ENCODE measurements around the gene MVK. TPM values are rescaled to one million over a fixed set of nuclear protein-coding genes. Genes with fewer than 3 reads are reported as not detected.

MVK gene
- total RNA-seq, 2 experiments from 2014 or later = 8.2 to 8.4 TPM

DNA sequence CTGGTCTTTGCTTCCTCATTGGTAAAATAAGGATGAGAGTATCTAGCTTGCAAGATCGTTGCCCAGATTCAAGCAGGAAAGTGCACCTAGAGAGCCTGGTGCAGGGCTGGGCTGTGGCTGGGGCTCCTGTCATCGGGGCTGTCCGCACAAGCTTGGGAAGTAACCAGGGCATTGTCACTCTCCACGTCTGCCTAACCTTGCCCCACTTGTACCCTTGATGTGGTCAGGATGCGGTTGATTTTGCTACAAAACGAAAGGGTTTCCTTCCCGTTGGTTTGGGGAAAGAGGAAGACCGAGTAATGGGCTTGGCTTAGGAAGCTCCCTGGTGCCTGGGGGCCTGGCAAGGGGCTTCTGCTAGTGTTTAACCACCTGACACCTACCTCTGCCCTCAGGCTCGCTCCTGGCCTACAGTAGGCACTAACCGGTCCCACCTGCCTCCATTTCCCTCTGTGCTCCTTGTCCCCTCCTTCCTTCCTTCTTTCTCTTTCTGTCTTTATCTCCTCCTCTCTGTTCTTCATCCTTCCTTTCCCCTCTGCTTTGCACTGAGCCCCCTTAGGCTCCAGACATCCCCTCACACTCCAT, 21.8 kb downstream of the MVK start:
- Mint-ChIP-seq H3K27ac (no peak overlapping the region), H3K27me3 (no peaks in the 10 kb centered on the region), H3K9me3 (no peaks in the 10 kb centered on the region), H3K4me1 (ENCODE audit: low read depth) (peaks cover 26% of the 10 kb centered on the region), H3K4me3 (no peak overlapping the region), H3K36me3 (ENCODE audit: low read depth) (peaks cover under 1% of the 10 kb centered on the region)
- TF ChIP-seq, protein P1, sequence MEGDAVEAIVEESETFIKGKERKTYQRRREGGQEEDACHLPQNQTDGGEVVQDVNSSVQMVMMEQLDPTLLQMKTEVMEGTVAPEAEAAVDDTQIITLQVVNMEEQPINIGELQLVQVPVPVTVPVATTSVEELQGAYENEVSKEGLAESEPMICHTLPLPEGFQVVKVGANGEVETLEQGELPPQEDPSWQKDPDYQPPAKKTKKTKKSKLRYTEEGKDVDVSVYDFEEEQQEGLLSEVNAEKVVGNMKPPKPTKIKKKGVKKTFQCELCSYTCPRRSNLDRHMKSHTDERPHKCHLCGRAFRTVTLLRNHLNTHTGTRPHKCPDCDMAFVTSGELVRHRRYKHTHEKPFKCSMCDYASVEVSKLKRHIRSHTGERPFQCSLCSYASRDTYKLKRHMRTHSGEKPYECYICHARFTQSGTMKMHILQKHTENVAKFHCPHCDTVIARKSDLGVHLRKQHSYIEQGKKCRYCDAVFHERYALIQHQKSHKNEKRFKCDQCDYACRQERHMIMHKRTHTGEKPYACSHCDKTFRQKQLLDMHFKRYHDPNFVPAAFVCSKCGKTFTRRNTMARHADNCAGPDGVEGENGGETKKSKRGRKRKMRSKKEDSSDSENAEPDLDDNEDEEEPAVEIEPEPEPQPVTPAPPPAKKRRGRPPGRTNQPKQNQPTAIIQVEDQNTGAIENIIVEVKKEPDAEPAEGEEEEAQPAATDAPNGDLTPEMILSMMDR (IDR thresholded peaks at IDR 0.05) = no peak
- no peaks in the 10 kb centered on the region for H3K9me3 ChIP-seq (ENCODE audit: control insufficient read depth in 1 of 2, insufficient read depth in 1 of 2, low read length in 2 of 2)
- intact Hi-C loops (cut with DNase I, micrococcal nuclease) = loop anchor here in 1 of 2 experiments (5.0 kb wide), 1 partner anchor 252 kb away; no protein-coding TSS in a partner anchor
- no peak overlapping the region for H3K4me3 ChIP-seq (ENCODE audit: low read length)
- H3K36me3 ChIP-seq (ENCODE audit: insufficient read depth, low read length) = no peaks in the 10 kb centered on the region
- H3K27me3 ChIP-seq (ENCODE audit: control insufficient read depth in 1 of 2, insufficient read depth in 2 of 2, low read length in 2 of 2) = no peaks in the 10 kb centered on the region
- ChIA-PET POLR2A (interaction anchor here (1.4 kb wide), 1 partner anchor 9 kb away, joined by 4 read pairs; no protein-coding TSS in a partner anchor), CTCF (no interaction called here)
- ATAC-seq (ENCODE audit: poor library complexity) (peak; percentile 63), DNase-seq (peak in 3 of 14 experiments; percentile 32 to 65 (median 58))
- peaks cover 23% of the 10 kb centered on the region for H3K4me1 ChIP-seq (ENCODE audit: insufficient read depth, low read length)
- no peak overlapping the region for H3K27ac ChIP-seq (ENCODE audit: low read depth in 1 of 2, low read length in 2 of 2)

DNA sequence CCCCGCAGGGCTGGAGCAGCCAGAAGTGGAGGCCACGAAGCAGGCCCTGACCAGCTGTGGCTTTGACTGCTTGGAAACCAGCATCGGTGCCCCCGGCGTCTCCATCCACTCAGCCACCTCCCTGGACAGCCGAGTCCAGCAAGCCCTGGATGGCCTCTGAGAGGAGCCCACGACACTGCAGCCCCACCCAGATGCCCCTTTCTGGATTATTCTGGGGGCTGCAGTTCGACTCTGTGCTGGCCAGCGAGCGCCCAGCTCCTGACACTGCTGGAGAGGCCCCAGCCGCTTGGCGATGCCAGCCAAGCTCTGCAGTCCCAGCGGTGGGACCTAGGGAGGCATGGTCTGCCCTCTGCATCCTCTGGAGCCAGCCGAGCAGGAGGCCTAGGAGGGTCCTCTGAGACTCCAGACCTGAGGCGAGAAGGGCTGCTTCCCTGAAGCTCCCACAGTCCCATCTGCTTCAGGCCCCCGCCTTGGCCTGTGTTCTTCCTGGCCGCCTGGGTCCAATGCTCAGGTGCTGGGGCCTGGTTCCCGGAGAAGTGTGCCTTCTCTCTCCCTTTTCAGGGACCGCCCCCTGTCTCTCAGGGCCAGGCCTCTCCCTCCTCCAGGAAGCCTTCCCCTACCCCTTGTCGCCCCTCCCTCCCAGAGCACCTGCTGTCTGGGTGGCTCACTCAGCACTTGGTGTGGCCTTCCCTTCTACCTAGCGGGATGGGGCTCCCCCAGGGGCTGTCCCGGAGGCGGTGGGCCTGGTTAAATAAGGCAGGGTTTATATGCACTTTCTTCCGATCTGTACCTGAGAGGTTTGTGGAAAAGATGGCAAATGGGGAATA, 23.0 kb downstream of the MVK start:
- intact Hi-C loops (cut with DNase I, micrococcal nuclease) = loop anchor here (1.0 to 5.0 kb wide), 2 partner anchors 179 to 251 kb away; no protein-coding TSS in a partner anchor
- H3K36me3 Mint-ChIP-seq (ENCODE audit: low read depth) = no peaks in the 10 kb centered on the region
- CTCF ChIA-PET = interaction anchor here (1.4 to 2.1 kb wide), 3 partner anchors 13 to 178 kb away, joined by 9 to 27 read pairs (median 12); partner anchors contain the start of genes MMAB and MVK

DNA sequence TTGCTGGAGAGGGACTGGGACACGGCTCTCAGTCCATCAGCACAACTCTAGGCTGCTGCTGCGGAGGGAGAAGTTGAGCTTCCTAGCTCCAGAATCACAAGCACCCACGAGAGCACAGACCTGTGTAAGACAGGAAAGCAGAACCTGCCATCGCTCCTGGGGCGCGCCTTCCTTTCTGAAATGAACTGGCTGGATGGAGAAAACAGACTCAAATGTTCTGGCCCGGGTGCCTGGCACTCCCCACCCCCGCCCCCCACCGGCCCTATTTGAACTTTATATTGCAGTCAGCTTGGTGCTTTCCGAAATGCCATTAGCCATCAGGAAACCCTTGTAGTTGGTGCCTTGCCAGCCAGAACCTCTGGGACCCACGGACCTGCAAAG, 23.8 kb downstream of the MVK start:
- intact Hi-C loops (cut with DNase I, micrococcal nuclease) = loop anchor here (1.0 to 5.0 kb wide), 2 partner anchors 178 to 250 kb away; no protein-coding TSS in a partner anchor

More for the DNA sequence above, 23.0 kb downstream of the MVK start:
- Mint-ChIP-seq H3K27me3 (no peaks in the 10 kb centered on the region), H3K9me3 (no peaks in the 10 kb centered on the region), H3K4me3 (no peak overlapping the region), H3K4me1 (ENCODE audit: low read depth) (peaks cover 26% of the 10 kb centered on the region), H3K27ac (no peak overlapping the region)
- Histone ChIP-seq H3K36me3 (ENCODE audit: insufficient read depth, low read length) (no peaks in the 10 kb centered on the region), H3K27ac (ENCODE audit: low read depth in 1 of 2, low read length in 2 of 2) (no peak overlapping the region), H3K4me1 (ENCODE audit: insufficient read depth, low read length) (peaks cover 23% of the 10 kb centered on the region), H3K4me3 (ENCODE audit: low read length) (no peak overlapping the region), H3K27me3 (ENCODE audit: control insufficient read depth in 1 of 2, insufficient read depth in 2 of 2, low read length in 2 of 2) (no peaks in the 10 kb centered on the region), H3K9me3 (ENCODE audit: control insufficient read depth in 1 of 2, insufficient read depth in 1 of 2, low read length in 2 of 2) (no peaks in the 10 kb centered on the region)
- POLR2A ChIA-PET = interaction anchor here (1.5 kb wide), 1 partner anchor 23 kb away, joined by 5 read pairs; the partner anchor contains the start of genes MMAB and MVK
- no peak for DNase-seq
- no peak for ATAC-seq (ENCODE audit: poor library complexity)
- TF ChIP-seq, protein P1 (IDR thresholded peaks at IDR 0.05) = no peak

More for the DNA sequence above, 23.8 kb downstream of the MVK start:
- TF ChIP-seq, protein P1 (IDR thresholded peaks at IDR 0.05) = no peak
- Mint-ChIP-seq H3K27ac (no peak overlapping the region), H3K4me1 (ENCODE audit: low read depth) (peaks cover 26% of the 10 kb centered on the region), H3K27me3 (no peaks in the 10 kb centered on the region), H3K4me3 (no peak overlapping the region), H3K36me3 (ENCODE audit: low read depth) (no peaks in the 10 kb centered on the region), H3K9me3 (no peaks in the 10 kb centered on the region)
- no peaks in the 10 kb centered on the region for H3K9me3 ChIP-seq (ENCODE audit: control insufficient read depth in 1 of 2, insufficient read depth in 1 of 2, low read length in 2 of 2)
- ChIA-PET CTCF (interaction anchor here (0.9 to 2.1 kb wide), 7 partner anchors 12 to 178 kb away, joined by 3 to 27 read pairs (median 6); partner anchors contain the start of genes FAM222A, MMAB and MVK), POLR2A (interaction anchor here (1.5 kb wide), 1 partner anchor 24 kb away, joined by 5 read pairs; the partner anchor contains the start of genes MMAB and MVK)
- H3K36me3 ChIP-seq (ENCODE audit: insufficient read depth, low read length) = no peaks in the 10 kb centered on the region
- peaks cover 23% of the 10 kb centered on the region for H3K4me1 ChIP-seq (ENCODE audit: insufficient read depth, low read length)
- ATAC-seq (ENCODE audit: poor library complexity) = no peak
- H3K4me3 ChIP-seq (ENCODE audit: low read length) = no peak overlapping the region
- H3K27me3 ChIP-seq (ENCODE audit: control insufficient read depth in 1 of 2, insufficient read depth in 2 of 2, low read length in 2 of 2) = no peaks in the 10 kb centered on the region
- no peak for DNase-seq
- H3K27ac ChIP-seq (ENCODE audit: low read depth in 1 of 2, low read length in 2 of 2) = no peak overlapping the region
